OCI-LY7 (cell line): ENCODE measurements around the gene ZDHHC8.

Experiments used
- CTCF ChIP-seq: fragments of 200-600 bp; sonication (generic); conservative IDR thresholded peaks from 2 replicates; pipeline ENCODE4 v1.5.1; 2014; ENCODE audit warnings: mild to moderate bottlenecking, antibody characterized with exemption, low read length, moderate library complexity, mixed read lengths
- EZH2phosphoT487 ChIP-seq: fragments of 200-600 bp; sonication (generic); IDR thresholded peaks from 2 replicates; pipeline ENCODE4 v1.6.1; 2018; ENCODE audit warnings: low read depth, borderline replicate concordance, mild to moderate bottlenecking, mixed run types, antibody characterized with exemption, low read length, moderate library complexity, mixed read lengths

- TF ChIP-seq CTCF (no peak), EZH2phosphoT487 (no peak)
Observed at GRCh38 chr22:20151276-20151588, 19.6 kb downstream of the ZDHHC8 start.
